ENCODE measurements around the gene IRS2.

DNA sequence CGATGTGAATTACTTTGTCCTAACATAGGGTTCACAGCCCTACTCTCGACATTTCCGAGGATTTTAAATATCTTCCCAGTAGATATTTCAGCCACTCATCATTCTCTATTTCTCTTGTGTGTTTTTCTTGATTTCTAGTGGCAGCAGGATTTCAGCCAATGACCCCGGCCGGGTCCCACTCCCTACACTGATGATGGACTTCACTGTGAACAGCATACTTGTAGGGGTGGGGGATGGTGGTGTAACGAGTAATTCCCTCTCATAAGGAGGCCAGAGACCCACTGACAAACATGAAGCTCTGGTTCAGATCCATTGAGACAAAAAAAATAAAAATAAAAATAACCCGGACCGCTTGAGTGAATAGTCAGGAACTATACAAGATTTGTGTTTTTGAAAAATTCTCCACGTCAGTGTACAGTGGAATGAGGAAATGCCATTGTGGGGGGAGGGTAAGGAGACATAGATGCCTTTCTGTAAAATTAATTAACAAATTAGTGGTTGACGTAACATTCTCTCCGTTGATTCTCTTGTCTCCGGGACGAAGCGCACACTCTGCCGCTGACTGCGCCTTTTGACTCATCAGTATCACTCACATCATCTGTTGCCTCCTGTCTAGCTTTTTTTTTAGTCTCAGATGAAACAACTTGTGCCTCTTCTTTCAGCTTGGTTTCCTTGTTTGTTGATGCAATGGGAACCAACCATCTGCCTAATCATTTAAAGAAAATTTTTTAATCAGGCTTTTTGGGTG lies 48.8 kb upstream of the IRS2 start:
- TF ChIP-seq, protein P1, sequence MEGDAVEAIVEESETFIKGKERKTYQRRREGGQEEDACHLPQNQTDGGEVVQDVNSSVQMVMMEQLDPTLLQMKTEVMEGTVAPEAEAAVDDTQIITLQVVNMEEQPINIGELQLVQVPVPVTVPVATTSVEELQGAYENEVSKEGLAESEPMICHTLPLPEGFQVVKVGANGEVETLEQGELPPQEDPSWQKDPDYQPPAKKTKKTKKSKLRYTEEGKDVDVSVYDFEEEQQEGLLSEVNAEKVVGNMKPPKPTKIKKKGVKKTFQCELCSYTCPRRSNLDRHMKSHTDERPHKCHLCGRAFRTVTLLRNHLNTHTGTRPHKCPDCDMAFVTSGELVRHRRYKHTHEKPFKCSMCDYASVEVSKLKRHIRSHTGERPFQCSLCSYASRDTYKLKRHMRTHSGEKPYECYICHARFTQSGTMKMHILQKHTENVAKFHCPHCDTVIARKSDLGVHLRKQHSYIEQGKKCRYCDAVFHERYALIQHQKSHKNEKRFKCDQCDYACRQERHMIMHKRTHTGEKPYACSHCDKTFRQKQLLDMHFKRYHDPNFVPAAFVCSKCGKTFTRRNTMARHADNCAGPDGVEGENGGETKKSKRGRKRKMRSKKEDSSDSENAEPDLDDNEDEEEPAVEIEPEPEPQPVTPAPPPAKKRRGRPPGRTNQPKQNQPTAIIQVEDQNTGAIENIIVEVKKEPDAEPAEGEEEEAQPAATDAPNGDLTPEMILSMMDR (IDR thresholded peaks at IDR 0.05), result no peak
- TF ChIP-seq, protein P2, sequence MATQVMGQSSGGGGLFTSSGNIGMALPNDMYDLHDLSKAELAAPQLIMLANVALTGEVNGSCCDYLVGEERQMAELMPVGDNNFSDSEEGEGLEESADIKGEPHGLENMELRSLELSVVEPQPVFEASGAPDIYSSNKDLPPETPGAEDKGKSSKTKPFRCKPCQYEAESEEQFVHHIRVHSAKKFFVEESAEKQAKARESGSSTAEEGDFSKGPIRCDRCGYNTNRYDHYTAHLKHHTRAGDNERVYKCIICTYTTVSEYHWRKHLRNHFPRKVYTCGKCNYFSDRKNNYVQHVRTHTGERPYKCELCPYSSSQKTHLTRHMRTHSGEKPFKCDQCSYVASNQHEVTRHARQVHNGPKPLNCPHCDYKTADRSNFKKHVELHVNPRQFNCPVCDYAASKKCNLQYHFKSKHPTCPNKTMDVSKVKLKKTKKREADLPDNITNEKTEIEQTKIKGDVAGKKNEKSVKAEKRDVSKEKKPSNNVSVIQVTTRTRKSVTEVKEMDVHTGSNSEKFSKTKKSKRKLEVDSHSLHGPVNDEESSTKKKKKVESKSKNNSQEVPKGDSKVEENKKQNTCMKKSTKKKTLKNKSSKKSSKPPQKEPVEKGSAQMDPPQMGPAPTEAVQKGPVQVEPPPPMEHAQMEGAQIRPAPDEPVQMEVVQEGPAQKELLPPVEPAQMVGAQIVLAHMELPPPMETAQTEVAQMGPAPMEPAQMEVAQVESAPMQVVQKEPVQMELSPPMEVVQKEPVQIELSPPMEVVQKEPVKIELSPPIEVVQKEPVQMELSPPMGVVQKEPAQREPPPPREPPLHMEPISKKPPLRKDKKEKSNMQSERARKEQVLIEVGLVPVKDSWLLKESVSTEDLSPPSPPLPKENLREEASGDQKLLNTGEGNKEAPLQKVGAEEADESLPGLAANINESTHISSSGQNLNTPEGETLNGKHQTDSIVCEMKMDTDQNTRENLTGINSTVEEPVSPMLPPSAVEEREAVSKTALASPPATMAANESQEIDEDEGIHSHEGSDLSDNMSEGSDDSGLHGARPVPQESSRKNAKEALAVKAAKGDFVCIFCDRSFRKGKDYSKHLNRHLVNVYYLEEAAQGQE (IDR thresholded peaks at IDR 0.05; ENCODE audit: insufficient read depth in 1 of 2, low read depth in 2 of 2, low read length in 1 of 2), result no peak
